Measurements from ENCODE around the gene TEX2.

Gene TEX2, protein sequence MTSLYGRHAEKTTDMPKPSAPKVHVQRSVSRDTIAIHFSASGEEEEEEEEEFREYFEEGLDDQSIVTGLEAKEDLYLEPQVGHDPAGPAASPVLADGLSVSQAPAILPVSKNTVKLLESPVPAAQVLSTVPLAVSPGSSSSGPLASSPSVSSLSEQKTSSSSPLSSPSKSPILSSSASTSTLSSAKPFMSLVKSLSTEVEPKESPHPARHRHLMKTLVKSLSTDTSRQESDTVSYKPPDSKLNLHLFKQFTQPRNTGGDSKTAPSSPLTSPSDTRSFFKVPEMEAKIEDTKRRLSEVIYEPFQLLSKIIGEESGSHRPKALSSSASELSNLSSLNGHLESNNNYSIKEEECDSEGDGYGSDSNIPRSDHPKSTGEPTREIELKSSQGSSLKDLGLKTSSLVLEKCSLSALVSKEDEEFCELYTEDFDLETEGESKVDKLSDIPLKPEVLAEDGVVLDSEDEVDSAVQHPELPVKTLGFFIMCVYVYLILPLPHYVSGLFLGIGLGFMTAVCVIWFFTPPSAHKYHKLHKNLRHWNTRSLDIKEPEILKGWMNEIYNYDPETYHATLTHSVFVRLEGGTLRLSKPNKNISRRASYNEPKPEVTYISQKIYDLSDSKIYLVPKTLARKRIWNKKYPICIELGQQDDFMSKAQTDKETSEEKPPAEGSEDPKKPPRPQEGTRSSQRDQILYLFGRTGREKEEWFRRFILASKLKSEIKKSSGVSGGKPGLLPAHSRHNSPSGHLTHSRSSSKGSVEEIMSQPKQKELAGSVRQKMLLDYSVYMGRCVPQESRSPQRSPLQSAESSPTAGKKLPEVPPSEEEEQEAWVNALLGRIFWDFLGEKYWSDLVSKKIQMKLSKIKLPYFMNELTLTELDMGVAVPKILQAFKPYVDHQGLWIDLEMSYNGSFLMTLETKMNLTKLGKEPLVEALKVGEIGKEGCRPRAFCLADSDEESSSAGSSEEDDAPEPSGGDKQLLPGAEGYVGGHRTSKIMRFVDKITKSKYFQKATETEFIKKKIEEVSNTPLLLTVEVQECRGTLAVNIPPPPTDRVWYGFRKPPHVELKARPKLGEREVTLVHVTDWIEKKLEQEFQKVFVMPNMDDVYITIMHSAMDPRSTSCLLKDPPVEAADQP

DNA sequence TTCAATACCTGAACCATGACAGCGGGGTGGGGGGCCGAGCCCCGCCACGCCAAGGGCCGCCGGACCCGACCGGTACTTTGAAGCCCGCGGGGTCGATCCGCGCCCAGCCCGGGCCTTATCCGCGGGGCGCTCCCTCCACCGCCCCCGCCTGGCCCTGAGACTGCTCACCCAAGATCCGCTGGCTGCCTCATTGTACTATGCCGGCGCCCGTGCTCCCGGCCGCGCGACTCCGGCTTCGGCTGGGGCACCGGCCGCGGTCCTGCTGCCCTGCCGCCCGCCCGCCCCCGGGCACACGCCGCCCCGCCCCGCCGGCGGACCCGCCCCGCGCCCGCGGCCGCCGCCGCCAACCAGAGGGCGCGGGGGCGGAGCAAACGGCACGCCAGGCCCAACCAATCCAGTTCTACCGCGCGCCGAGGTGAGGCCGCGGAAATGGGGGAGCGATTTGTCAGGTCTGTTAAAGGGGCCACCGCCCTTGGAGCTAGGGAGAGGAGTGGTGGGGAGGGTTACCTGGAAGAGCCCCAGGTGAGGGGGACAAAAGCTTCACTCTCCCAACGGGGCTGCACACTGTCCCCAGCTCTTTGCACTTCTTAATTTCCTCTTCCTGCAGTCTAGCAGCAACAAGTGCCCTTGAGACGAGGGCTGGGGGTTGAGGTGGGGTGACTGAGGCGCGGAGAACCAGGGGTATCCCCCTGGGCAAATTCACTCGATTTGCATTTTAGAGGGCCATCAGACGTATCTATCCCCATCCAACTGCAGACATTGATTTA is at the start of gene TEX2:
TEX2 (minus strand) TSS at position 261 of the 767 bp plus-strand sequence. CDS start 49,043 bp downstream, outside the sequence.
- peak; percentile 78 to 87 for DNase-seq (ENCODE audit: low read depth in 2 of 2)

DNA sequence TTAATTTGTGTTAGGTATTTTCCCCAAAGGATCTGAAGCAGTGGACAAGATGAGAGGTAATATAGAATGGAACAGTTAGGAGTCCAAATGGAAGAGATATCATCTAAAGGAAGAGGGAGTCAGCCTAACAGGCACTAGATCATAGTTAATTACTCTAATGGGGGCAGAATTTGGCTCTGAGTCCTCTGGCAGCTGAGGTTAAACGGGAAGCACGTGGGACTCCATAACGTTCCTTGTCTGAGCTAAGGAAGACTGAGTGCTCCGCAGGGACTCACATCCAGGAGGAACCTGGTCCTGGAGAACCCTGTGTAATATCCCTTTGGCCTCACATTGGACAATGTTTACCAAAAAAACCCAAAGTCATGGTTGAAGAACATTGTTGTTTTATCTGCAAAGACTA is 46.6 kb upstream of the TEX2 start:
- no peak for DNase-seq (ENCODE audit: low read depth in 2 of 2)

DNA sequence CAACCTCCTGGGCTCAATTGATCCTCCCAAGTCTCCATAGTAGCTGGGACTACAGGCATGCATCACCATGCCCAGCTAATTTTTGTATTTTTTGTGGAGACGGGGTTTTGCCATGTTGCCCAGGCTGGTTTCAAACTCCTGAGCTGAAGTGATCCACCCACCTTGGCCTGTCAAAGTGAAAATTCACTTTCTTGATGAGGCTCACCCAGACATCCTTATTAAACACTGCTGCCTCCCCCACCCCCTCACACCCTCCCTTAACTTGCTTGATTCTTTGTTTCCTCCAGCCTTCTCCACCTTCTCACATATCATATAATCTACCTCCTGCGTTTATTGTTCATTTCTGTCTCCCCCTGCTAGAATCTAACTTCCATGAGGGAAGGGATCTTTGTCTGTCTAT is 46.0 kb upstream of the TEX2 start:
- no peak for DNase-seq (ENCODE audit: low read depth in 2 of 2)

DNA sequence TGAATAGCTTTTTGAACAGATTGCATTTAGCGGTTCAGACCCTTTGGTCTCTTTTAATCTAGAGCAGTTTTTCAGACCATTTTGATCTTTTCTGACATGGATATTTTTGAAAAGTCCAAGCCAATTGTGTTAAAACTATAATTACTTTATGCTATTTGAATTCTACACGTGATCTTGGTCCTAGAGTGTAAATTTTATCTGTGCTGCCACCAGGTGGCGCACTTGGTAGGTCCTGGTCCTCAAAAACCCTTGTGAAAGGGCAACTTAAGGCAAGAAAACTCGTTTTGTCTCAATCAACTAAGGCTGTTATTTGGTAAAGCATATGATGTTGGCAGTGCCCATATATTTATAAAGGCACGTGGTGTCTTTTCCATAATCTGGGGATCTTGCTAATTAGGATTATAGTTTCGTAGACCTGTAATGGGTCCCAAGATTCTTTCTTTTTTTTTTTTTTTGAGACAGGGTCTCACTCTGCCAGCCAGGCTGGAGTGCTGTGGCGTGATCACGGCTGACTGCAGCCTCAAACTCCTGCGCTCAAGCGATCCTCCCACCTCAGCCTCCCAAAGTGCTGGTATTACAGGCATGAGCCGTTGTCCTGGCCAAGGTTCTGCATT is 43.9 kb upstream of the TEX2 start:
- peak; percentile 36 to 53 for DNase-seq (ENCODE audit: low read depth in 2 of 2)

DNA sequence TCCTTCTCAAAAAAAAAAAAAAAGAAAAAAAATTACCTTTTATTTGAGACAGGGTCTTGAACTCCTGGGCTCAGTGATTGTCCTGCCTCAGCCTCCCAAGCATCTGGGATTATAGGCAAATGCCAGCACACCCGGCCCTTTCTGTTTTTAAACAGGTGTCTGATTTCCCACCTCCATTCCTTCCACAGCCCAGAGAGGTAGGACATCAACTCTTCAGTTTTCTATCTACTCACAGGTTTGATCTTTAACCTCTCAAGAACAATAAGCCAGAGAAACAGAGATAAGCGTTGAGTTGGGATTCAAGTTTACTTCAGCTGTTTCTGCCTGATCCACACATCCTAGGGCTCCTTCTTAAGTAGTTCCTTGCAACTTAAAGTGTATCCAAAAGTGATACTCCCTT is 41.5 kb upstream of the TEX2 start:
- DNase-seq (ENCODE audit: low read depth in 2 of 2), result no peak

DNA sequence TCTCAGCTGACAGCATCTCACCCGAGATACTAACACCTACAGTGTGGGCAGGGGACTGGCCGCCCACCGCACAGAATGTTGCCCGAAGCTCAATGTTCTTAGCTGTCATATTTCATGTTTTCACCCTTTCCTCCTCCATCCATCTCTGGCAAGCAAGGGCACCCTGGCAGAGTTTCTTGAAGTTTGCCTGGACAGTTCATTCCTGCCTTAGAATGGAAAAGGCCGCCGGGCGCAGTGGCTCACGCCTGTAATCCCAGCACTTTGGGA is 37.6 kb upstream of the TEX2 start:
- DNase-seq (ENCODE audit: low read depth in 2 of 2), result no peak

DNA sequence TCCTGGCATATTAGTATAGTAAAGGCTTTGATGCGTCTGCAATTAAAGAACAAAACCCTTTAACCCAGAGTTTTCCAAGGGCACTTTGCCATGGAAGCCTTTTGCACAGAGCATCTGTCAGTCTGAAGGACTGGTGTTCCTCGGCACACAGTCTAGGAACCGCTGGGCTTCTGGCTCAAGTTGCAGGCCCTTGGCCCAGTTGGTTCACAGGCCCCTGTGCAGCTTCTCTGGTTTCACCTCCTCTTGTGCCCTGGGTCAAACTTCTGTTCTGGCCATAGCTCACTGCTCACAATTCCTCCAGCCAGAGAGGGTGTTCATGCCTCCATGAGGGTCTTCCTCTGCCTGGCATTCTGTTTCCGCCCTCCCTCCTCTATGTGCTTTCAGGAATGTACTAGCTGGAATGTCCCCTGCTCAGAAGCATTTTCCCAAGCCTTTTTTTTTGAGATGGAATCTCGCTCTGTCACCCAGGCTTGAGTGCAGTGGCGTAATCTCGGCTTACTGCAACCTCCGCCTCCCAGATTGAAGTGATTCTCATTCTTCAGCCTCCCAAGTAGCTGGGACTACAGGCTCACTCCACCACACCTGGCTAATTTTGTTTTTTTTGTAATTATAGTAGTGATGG is 34.5 kb upstream of the TEX2 start:
- DNase-seq (ENCODE audit: low read depth in 2 of 2), result no peak

DNA sequence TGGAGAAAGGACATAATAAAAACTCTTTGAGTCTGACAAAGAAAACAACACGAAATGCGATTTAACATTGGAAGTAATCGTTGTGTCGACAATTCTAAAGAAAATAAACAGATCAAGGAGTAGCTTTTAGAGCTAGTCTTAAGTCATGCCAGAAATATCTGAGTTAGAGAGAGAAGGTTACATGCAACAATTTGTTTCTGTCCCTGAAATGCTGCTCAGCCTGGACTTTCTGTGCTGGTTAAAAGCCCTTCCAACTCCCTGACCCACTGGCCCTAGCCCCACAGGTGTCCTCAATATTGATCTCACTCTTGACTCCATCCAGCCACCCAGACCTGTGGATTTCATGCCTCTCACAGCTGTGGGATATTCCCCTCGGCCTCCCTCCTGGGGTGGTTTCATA is 33.2 kb upstream of the TEX2 start:
- DNase-seq (ENCODE audit: low read depth in 2 of 2), result no peak

DNA sequence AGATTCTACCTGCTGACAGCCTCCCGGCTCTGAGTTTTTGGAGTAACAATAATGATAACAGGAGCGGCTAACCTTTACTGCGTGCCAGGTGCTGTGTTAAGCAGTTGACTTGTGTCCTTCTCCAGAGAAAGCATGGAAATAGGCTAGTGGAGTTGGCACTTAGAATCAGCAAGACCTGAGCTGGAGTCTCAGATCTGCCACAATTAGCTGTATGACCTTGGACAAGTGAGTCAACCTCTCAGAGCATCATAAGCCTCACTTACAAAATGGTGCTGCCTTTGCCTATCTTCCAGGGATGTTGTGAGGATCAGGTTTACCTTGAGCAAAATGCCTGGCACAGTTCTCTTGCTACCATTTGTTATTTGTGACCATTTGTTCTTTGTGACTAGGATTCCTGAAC is 32.1 kb upstream of the TEX2 start:
- DNase-seq (ENCODE audit: low read depth in 2 of 2), result no peak

DNA sequence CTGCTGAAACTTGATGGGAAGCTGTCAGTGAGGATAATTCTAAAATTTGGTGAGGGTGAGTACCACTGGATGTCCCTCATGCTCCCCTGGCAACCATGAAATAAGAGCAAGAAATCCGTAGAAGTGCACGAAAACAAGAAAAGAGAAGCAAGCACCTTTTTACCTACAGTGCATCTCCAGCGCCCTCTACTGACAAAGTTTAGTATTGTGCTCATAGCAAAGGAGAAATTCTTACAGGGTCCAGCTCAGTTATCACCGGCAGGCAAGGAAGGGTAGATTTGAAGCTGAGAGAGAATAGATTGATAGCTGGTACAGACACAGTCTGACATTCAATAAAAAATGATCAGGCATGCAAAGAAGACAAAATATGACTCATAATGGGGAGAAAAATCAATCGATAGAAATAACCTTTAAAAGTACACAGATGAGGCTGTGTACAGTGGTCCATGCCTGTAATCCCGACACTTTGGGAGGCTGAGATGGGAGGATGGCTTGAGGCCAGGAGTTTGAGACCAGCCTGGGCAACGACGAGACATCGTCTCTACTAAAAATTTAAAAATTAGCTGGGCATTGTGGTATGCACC is 28.3 kb upstream of the TEX2 start:
- DNase-seq (ENCODE audit: low read depth in 2 of 2), result no peak

DNA sequence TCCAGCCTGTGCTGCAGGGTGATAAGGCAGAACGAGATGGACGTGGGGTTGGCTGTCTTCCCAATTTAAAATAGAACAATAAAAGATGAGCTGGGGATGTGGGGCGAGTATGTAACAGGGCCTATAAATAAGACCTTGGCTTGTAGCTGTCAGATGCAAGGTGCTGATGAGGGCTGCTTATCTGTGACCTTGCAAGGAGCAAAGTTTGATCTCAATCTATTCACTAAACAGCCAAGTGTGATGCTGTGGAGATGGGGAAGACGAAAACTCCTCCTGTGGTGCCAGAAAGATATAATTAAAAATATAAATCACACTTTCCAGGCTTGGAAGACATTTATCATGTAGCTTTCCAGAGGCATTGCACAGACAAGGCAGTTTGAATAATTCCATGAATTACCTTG is 26.7 kb upstream of the TEX2 start:
- DNase-seq (ENCODE audit: low read depth in 2 of 2), result no peak

DNA sequence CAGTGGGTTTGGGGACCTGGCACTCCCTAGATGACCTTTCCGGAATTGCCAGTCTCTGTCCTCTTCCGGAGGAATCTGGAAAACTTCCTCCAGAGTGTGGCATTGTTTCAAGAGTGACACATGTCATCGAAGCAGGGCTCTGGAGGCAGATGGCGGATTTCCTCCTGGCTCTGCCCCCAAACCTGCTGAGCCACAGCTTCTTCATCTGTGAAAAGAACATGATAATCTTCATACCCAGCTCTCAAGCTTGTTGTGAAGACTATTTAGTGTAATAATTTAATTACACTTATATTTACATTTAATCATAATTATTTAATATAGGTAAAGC is 19.7 kb upstream of the TEX2 start:
- DNase-seq (ENCODE audit: low read depth in 2 of 2), result no peak

DNA sequence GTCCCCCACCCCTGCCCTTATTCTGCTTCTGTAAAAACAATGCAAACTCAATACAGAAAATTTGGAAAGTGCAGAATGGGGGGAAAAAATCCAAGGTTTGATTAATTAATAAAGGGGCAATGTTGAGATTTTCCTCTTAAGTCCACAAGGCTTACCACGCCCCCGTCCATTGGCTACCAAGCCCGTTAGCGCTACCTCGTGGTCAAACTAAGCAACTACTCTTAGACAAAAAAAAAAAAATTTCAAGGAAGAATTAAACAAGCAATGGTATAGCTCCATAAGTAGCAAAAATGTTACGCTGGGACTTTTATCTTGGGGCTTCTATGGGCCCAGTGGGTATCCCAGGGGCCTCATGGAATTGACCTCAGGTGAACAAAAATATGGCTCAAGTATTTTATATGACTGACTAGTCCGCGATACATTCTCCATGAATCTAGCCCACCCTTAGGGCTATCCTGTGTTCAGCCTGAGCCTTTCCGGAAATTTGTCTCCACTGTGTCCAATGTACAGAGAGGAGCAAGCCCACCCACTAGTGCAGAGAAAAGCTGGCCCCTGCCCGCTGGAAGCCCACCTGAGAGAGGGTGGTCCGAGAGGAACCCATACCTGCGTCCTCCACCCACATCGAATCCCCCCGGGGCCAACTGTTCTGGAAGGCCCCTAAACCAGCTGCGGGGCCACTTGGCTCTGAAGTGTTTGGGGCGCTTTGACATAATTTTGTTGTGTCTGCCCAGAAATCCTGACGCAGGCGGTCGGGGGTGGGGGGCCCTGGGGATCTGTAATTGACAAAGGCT is 19.1 kb upstream of the TEX2 start:
- DNase-seq (ENCODE audit: low read depth in 2 of 2), result peak in 1 of 2 donors; percentile 8

DNA sequence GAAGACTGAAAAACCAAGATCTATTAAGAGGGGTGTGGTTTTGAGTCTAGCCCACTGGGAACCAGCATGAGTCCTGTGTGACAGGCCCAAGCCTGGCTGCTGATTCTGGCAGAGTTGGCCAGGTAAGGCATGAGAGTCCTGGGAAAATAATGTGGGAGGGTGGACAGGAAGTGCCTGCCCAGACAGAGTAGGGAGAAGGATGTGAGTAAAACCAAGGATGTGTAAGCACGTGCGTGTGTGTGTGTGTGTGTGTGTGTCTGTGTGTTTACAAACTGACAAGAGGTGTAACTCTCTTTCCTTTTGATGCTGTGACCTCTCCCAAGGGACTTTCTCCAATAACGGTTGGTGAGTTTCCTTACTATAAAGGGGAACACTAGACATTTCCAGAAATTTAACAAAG is 15.6 kb upstream of the TEX2 start:
- DNase-seq (ENCODE audit: low read depth in 2 of 2), result no peak

DNA sequence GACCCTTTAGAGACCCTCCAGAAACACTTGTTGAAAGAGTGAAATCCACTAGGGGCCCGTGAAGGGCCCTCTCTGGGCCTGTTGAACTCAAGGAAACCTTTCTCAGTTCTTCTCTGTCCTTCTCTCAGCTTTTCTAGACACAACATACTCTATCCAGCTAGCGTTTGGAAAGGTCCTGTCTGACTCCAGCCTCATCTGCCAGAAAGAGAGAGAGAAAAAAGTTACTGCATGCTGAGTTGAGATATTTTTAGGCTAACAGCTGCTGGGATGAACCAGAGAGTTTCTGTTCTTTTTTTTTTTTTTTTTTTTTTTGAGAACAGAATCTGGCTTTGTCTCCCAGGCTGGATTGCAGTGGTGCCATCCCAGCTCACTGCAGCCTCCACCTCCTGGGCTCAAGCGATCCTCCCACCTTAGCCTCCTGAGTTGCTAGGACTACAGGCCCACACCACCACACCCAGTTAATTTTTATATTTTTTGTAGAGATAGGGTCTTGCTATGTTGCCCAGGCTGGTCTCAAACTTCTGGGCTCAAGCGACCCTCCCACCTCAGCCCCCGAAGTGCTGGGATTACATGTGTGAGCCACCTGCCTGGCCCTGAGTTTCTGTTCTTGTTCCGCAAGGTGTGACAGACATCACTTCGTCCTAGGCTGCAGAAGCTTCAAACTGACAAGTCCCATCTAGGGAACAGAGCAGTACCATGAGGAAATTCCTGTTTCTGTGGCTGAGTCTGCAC is 14.9 kb upstream of the TEX2 start:
- DNase-seq (ENCODE audit: low read depth in 2 of 2), result no peak

DNA sequence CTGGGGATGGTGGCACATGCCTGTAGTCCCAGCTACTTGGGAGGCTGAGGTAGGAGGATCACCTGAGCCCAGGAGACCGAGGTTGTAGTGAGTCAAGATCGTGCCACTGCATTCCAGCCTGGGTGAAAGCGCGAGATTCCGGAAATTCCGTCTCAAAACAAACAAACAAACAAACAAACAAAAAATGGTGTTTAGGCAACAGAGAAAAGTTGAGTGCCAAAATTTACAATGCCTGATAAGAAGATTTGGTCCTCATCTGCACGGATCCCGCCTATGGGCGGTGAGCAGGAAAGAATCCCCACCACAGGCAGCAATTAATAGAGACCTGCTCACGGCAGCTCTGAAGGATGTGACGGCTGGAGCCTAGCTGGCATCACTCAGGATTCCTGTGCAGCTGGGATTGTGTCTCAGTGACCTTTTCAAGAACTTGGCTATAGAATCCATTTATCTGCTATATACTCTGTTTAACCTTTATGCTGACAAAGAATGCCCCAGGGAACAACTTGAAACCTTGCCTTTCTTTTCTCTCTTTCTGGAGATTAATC is 14.0 kb upstream of the TEX2 start:
- no peak for DNase-seq (ENCODE audit: low read depth in 2 of 2)

DNA sequence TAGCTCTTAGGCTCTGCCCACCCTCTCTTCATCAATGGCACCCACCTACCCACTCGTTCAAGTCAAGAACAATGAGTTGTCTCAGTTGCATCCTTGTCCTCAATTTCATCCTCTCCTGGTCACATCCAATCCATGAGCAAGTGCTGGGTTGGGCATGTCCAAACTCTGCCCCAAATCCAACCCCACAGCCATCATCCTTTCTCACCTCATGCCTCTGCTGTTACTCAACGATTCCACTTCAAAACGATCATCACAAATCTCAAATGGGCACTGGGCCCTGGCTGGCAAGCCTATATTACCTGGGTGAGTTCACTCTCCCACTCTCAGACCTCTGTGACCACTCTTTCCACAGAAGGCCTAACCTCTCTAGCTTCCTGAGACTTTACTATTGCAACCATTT is 12.0 kb upstream of the TEX2 start:
- DNase-seq (ENCODE audit: low read depth in 2 of 2), result no peak

DNA sequence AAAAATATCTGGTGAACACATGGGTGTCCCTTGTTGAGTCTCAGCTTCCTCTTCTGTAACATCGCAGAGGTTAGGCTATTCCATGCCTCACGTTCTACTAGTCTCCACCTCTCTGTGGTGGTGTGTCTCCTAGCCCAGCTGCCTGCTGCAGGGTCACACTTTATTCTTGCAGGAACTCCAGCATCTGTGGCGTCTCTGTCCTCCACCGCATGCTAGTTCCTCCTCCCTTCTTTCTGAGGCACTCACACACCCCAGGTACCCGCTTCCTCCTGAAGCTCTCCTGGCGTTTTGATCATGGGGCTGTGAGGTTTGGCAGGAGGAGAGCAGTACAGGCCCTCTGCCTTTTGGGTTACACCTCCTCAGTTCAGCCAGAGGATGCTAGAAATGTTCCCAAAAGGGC is 9.9 kb upstream of the TEX2 start:
- no peak for DNase-seq (ENCODE audit: low read depth in 2 of 2)

DNA sequence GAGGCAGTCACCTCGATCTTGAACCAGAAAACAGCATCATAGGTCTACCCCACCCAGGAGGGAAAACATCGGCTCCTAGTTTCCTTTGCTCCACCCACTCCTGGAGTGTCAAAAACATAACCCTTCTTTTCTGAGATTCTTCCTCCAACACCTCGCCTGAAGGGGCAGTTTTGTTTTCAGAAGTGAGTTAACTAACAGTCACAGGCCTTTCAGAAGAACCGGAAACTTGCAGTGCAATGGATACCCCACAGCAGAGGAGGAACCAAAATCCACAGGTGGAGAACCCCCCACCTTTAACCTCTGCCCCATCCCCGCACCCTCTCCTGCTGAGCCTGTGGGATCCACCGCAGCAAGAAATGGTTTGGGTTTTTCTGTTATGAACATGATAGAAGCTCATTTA is 7.8 kb upstream of the TEX2 start:
- DNase-seq (ENCODE audit: low read depth in 2 of 2), result no peak
